NCI-H187 (cell line): Measurements from ENCODE around the gene CNTROB.

Experiments
- DNase-seq, 2 experiments: peaks; one replicate each; lab custom pipeline; 2025; lab: John Stamatoyannopoulos, UW

CNTROB gene

DNA sequence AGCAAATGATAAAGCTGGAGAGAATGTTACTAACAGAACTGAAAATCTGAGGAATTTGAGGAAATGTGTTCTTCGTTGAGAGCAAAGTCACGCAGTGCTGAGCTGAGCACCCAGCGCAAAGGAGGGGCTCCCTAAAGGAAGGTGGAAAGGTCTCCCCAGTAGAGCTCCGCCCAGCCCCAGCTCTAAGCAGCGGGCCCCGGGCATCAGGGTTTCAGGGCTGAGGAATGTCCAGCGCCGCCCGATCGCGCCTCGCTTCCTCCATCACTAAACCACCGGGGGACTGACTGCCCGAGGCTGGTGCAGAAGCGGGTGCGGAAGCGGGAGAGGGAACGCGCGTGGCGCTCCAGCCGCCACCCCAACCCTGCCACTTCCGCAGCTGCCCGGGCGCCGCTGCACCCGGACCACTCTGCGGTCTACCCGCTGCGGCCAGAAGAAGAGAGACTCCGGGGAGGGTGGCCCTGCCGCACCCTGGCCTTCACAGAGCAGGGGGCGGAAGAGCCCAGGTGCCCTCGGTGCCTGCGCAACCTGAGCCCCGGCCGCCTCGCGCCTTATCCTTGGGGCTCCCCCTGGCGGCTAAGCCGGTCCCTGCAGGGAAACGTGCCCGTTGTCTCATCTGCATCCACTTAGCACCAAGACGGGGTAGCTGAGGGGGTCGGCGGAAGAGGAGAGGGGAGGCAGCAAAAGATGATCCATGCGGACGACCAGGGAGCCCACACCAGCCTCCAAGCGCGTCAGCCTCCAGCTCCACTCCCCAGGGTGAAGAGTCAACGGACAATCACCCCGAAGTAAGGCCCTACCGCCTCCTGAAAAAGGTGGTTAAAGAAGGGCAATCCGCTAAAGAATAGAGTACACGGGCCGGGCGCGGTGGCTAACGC is 58.0 kb downstream of the CNTROB start:
- peak; percentile 16 to 58 for DNase-seq

DNA sequence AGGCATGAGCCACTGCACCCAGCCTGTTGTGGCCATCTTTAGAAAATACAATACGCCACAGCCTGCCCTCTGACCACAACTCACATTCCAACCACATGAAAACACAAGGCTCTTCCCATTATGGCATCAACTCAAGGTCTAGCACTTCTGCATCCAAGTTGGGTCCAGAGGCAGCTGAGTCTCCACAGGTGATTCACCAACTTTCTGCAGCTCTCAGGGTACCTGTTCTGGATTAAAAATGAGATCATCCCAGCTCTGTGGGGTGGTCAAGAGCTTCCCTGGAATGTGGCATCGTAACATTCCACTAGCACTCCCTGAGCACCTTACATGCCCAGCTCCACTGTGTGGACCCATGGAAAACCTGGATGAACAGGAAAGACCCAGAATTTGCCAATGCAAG is 60.5 kb downstream of the CNTROB start:
- DNase-seq: no peak

DNA sequence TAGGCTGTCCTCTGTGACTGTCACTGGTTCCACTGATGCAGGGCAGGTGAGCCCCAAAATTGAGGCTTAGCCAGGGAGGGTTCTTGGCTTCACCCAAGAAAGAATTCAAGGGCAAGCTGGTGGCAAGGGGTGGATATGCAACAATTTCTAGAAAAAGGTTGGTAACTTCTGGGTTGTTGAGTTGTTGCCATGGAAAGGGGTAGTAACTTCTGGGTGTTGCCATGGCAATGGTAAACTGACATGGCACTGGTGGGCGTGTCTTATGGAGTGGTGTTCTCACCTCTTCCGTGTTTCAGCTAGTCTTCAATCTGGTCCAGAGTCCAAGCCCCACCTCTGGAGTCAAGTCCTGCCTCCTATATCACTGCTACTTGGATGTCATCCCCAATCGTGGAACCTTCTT is 60.9 kb downstream of the CNTROB start:
- no peak for DNase-seq

DNA sequence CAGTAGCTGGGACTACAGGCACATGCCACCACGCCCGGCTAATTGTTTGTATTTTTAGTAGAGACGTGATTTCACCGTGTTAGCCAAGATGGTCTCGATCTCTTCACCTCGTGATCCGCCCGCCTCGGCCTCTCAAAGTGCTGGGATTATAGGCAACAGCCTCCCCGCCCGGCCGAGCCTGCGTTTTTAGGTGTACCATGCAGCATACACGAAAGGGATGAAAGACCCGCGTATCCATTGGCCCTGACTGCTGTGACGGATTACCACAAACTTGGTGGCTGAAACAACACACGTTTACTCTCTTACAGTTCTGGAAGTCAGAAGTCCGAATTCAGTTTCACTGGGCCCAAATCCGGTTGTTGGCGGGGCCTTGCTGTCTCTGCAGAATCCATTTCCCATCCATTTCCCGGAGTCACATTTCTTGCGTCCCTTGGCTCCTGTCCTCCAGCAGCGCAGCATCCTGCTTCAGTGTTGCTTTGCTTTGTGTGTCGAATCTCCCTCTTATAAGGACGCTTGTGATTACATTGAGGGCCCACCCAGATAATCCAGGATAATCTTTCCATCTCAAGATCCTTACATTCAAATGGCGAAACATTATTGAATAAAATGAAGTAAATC is 62.1 kb downstream of the CNTROB start:
- no peak for DNase-seq

DNA sequence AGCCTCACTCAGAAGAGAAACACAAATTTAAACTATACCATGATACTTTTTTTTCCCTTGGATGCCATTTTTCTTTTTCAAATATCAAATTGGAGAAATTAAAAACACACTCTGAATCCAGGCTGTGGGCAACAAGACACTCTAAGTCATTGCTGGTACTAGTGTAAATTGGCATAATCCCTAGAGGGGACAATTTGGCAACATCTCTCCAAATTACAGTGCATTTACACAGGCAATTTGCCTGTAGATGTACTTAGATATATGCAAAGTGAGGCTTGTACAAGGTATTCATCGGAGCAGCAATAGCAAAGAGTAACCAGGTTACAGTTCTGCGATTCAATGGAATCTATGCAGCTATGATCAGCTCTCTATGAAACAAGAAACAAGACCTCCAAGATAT is 63.7 kb downstream of the CNTROB start:
- DNase-seq: no peak

DNA sequence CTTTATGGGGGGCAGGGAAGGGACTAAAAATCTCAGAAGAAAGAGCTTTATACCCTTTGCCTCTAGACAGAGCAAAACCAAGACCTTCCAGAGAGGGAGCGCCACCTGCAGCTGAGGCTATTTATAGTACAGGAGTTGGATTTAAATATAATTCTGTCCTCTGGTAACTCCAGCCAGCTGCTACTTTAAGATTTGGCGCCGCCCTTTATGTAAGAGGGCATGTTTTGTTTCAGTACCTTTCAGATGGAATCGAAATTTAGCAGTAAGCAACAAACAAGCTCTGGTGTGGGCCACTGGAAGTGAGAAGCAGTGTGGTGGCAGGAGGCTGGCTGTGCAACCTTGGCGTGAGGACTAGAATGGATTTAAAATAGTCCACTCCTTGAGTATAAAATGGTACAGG is 65.2 kb downstream of the CNTROB start:
- no peak for DNase-seq
